Activated T-cell treated with anti-CD3 and anti-CD28 coated beads for 1 hour (primary cell): Measurements from ENCODE around the gene ZSWIM3.
"Not testable (repeated sequence)": the region's sequence is repeated elsewhere in the genome, so short reads cannot be mapped to it uniquely, and the experiment has no call there.

Experiments
- DNase-seq: peaks from one replicate; pipeline ENCODE4 v3.0.0-alpha.2; 2020; ENCODE audit warnings: low read depth

The ZSWIM3 gene

GRCh38 chr20:45861221-45862075 lies 4.0 kb downstream of the ZSWIM3 start:
- no peak for DNase-seq

DNA sequence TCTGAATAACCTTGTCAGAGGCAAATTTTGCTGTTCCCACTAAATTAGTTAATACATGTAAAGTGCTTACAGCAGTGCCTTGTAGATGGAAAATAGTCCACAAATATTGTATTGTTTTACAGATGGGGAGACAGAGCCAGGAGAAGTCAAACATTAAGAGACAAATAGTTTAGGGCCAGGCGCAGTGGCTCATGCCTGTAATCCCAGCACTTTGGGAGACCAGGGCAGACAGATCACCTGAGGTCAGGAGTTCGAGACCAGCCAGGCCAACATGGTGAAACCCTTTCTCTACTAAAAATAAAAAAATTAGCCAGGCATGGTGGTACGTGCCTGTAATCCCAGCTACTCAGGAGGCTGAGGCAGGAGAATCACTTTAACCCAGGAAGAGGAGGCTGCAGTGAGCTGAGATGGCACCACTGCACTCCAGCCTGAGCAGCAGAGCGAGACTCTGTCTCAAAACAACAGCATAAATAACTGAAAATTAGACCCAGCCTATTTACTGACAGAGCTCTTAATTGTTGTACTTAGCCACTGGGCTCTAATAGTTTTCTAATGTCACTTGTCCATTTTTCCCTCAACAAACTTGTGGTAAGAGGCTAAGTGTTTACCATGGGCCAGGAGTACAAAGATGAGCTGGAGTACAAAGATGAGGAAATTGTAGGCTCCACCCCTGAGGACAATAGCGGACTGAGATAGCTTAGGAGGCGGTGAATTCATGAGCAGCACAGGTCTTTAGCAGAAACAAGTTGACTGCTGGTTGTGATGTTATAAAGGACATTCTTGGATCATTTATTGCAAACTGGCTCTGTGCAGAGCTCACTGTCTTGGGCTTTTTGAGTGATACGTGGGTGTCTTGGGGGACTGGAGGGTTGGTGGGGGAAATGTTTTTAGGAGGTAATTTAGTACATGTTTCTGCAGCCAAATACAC lies 6.4 kb downstream of the ZSWIM3 start:
- DNase-seq, result no peak

- DNase-seq, result no peak
Observed at GRCh38 chr20:45866454-45866853, 9.0 kb downstream of the ZSWIM3 start.

- DNase-seq, result no peak
Observed at GRCh38 chr20:45867136-45867818, 9.9 kb downstream of the ZSWIM3 start.

DNA sequence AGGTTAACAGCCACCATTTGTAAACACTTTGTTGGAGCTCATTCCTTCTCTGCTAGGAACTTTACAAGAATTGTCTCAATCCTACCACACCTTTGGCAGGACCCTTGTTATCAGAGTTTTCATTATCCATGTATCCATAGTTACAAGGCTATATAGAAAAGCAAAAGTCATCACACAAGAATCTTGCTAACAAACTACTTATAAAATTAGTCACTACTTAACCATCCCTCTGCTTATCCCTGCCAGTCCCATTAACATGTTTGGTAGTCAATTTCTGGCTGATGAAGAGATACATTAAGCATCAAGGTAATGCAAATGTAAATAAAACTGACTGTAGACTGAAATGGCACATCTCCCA lies 10.4 kb downstream of the ZSWIM3 start:
- no peak for DNase-seq

DNA sequence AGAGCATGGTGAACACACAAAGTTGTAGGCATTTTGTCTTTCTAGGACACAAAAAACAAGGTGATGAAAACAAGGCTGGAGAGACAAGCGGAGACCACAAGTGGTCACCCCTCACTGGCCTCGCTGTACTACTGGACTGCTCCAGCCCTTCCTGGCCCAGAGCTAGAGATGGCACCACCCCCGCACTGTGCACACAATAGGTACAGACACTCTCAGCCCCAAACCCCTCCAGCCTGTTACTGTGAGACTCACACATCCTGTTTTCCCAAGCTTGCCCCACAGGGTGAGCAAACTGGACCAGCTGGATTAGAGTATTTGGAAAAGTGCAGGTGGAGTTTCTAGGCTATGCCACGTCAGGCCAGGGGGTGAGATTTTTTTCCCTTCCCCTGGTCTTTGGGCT lies 15.2 kb downstream of the ZSWIM3 start:
- no peak for DNase-seq

- no peak for DNase-seq
Observed at GRCh38 chr20:45873409-45874103, 16.1 kb downstream of the ZSWIM3 start.

DNA sequence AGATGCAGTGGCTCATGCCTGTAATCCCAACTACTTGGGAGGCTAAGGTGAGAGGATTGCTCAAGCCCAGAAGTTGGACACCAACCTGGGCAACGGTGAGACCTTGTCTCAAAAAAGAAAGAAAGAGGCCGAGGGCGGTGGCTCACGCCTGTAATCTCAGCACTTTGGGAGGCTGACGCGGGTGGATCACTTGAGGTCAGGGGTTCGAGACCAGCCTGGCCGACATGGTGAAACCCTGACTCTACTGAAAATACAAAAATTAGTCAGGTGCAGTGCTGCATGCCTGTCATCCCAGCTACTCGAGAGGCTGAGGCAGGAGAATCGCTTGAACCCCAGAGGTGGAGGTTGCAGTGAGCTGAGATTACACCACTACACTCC lies 16.7 kb downstream of the ZSWIM3 start:
- DNase-seq, result not testable (repeated sequence)

DNA sequence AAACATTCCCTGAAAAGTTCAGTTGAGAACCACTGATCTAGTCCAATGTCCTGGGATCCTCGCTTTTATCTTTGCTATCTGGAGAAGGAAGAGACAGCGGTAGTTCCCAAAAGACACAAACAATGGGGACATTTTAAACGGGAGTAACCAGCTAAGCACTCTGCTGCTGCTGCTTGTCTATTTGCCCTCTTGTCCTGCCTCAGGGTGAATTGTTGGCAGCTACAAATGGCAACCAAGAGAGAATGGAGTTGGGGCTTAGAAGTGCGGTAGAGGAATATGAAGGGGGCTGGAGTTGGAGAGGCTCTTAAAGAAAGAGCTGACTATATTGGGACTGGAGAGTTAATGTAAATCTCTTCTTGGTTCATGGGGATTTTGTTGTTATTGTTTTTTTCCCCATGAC lies 17.2 kb downstream of the ZSWIM3 start:
- no peak for DNase-seq

DNA sequence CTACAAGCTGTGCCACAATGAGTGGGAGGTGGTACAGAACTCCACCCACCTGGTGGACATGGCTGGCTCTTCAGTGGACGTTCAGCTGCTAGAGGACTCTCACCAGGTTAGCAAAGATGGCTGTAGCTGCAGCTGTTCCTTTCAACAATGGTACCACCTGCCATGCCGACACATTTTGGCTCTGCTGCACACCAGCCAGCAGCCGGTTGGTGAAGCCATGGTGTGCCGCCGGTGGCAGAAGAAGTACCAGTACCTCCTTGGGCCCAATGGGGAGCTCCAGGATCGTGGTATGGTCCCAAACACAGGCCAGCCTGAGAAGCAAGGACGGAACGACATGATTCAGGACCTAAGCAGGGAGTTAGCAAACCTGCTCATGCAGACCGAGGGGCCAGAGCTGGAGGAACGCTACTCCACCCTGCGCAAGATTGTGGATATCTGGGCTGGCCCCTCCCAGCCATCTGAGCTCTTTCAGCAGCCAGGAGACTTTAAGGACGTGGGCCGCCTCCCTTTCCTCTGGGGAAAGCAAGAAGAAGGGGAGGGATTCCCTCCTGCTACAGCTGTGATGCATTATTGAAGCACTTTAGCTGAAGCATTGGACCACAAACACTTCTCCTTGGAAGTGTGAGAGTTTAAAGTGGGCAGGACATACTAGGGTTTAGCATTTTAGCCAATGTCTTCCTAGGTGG lies 20.8 kb downstream of the ZSWIM3 start:
- DNase-seq, result no peak

- DNase-seq, result peak; percentile 99
Observed at GRCh38 chr20:45880988-45881788, 23.8 kb downstream of the ZSWIM3 start, which contains the start of gene ZSWIM1. ZSWIM1 (plus strand) TSS chr20:45881227; CDS start chr20:45882593, 1,366 bp downstream.

DNA sequence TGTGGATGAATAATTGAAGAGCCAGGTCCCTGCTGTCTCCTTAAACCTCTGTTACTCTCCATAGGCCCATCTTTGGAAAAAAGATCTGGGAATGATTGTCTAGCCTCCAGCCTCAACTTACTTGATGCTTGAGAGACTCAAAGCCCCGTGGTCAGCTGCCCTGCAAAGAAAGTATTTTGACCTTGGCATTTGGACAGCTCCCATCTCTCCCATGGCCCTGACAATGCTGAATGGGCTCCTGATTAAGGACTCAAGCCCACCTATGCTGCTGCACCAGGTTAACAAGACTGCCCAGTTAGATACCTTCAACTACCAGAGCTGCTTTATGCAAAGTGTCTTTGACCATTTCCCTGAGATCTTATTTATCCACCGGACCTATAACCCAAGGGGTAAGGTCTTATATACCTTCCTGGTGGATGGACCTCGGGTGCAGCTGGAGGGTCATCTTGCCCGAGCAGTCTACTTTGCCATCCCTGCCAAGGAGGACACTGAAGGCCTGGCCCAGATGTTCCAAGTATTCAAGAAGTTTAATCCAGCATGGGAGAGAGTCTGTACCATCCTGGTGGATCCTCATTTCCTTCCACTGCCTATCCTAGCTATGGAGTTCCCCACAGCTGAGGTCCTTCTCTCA lies 25.2 kb downstream of the ZSWIM3 start:
- DNase-seq, result no peak

DNA sequence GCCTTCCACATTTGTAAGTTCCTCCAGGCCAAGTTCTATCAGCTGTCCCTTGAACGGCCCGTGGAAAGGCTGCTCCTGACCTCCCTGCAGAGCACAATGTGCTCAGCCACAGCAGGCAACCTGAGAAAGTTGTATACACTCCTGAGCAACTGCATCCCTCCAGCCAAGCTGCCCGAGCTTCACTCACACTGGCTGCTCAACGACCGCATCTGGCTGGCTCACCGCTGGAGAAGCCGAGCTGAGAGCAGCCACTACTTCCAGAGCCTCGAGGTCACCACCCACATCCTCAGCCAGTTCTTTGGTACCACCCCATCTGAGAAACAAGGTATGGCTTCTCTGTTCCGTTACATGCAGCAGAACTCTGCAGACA lies 25.7 kb downstream of the ZSWIM3 start:
- DNase-seq, result no peak

DNA sequence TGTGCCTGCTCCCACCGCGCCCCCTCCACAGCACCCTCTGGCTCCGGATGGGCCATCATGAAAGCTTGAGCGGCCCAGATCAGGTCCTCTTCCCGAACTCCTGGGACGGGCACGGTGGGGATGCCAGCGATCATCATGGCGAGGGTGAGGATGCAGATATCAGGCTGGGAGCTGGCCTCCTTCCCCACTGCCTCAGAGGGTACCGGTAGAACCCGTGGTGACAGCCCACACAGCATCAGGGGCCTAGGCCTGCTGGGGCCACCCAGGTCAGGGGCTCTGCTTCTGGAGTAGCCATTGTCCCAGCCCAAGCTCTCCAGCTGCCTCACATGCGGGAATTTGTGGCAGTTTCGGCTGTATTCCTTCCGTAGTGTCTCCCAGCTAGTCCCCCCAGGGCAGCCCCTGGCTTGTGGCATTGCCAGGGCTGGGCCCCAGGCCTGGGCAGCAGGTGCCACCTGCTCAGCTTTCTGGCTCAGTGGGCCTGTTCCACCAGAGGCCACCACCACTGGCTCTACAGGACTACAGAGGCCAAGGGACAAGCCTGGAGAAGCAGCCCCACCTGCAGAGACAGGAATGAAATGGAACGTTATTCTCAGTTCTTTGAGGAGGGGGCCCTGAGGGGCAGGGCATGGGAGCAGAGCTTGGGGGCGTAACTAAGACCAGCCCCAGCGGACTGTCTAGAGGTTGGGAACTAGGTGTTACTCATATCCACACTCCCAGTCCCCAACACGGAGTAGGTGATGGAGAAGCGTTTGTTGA lies 29.4 kb downstream of the ZSWIM3 start:
- no peak for DNase-seq

- no peak for DNase-seq
Observed at GRCh38 chr20:45887346-45887715, 29.9 kb downstream of the ZSWIM3 start, which contains the start of gene SPATA25. SPATA25 (minus strand) TSS chr20:45887622; CDS start chr20:45887590, 32 bp downstream.

DNA sequence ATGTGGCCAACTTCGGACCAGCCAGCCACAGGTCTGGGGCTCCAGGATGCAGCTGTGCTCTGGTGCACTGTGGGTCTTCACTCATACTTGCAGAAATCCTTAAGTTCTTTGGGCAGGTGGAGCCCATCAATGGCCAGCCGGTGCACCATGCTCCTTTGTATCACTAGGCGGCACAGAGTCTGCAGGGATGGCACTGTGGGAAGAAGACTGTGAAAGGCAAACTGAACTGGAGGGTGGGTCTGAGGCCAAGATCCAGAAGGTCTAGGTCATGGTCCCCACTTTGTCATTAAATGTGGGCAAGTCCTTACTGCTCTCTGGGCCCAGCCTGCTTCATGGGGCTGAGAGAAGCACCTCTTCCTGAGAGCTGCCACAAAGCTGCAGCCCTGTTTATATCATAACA lies 31.3 kb downstream of the ZSWIM3 start:
- DNase-seq, result no peak

DNA sequence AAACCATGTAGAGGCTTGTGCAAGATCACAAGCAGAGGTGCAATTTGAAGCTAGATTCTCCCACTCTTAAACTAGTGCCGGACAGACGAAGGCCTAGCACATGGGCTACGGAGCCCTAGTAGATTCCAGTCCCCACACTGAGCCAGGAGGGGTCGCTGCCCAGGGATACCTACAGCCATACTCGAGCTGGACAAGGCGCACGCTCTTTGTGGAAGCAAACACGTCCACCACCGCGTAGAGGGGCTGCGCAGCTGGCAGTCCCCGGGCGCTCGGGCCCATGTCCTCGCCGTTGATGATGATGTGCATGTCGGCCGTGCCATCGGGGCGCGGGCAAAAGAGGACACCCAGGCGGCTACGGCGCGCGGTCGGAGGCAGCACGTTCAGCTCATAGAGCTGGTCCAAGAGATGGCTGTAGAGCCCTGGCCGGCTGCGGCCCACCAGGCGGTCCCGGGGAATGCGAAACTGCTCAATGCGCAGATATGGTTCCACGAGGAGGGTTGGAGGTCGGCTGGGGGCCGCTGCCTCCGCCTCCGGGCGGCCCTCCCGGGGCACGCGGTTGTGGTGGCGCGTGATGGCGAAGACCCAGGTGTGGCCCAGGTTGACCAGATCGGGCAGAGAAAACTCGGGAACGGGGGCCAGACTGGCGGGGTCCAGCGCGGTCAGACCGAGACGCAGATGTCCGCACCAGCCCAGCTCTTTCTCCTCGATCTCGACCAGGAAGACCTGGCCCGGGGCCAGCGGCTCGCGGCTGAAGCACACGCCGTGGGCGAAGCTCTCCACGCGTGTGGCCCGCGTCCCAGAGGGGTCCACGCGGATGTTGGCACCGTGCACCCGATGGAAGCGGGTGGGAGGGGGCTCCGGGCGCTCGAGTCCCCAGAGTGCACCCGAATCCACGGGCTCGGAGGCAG lies 32.9 kb downstream of the ZSWIM3 start:
- peak; percentile 42 for DNase-seq
